Measurements from ENCODE around the gene TMTC2. TPM values are rescaled to one million over a fixed set of nuclear protein-coding genes. Genes with fewer than 3 reads are reported as not detected.

The TMTC2 gene
- polyA plus RNA-seq, 1 donor = 46.4 TPM

GRCh38 chr12:82883394-82884355 lies 197.0 kb downstream of the TMTC2 start:
- no peak for DNase-seq

GRCh38 chr12:82886671-82887340 lies 200.1 kb downstream of the TMTC2 start:
- no peak for DNase-seq

- DNase-seq = no peak
Observed at GRCh38 chr12:82893896-82894295, 207.2 kb downstream of the TMTC2 start.

GRCh38 chr12:82896277-82896676 lies 209.6 kb downstream of the TMTC2 start:
- DNase-seq = no peak

- no peak for DNase-seq
Observed at GRCh38 chr12:82896979-82897378, 210.3 kb downstream of the TMTC2 start.

- DNase-seq = no peak
Observed at GRCh38 chr12:82898441-82898840, 211.7 kb downstream of the TMTC2 start.

GRCh38 chr12:82904219-82904790 lies 217.6 kb downstream of the TMTC2 start:
- no peak for DNase-seq

GRCh38 chr12:82910246-82910893 lies 223.7 kb downstream of the TMTC2 start:
- DNase-seq = no peak

GRCh38 chr12:82912406-82912805 lies 225.7 kb downstream of the TMTC2 start:
- no peak for DNase-seq

- no peak for DNase-seq
Observed at GRCh38 chr12:82919388-82920054, 232.8 kb downstream of the TMTC2 start.

GRCh38 chr12:82923935-82924334 lies 237.2 kb downstream of the TMTC2 start:
- DNase-seq = no peak

GRCh38 chr12:82926630-82927029 lies 239.9 kb downstream of the TMTC2 start:
- no peak for DNase-seq

- no peak for DNase-seq
Observed at GRCh38 chr12:82930301-82930700, 243.6 kb downstream of the TMTC2 start.

GRCh38 chr12:82931349-82932116 lies 244.8 kb downstream of the TMTC2 start:
- peak; percentile 22 for DNase-seq

GRCh38 chr12:82937151-82937550 lies 250.4 kb downstream of the TMTC2 start:
- DNase-seq = no peak

- no peak for DNase-seq
Observed at GRCh38 chr12:82942521-82942920, 255.8 kb downstream of the TMTC2 start.

GRCh38 chr12:82942991-82943401 lies 256.3 kb downstream of the TMTC2 start:
- no peak for DNase-seq

- no peak for DNase-seq
Observed at GRCh38 chr12:82948491-82948890, 261.8 kb downstream of the TMTC2 start.

- DNase-seq = no peak
Observed at GRCh38 chr12:82950356-82950755, 263.6 kb downstream of the TMTC2 start.

- no peak for DNase-seq
Observed at GRCh38 chr12:82952946-82953345, 266.2 kb downstream of the TMTC2 start.

- no peak for DNase-seq
Observed at GRCh38 chr12:82953397-82953796, 266.7 kb downstream of the TMTC2 start.

All from left kidney (tissue), 2 donors.